Activated CD4-positive, CD25-positive, alpha-beta regulatory T cell treated with anti-CD3 and anti-CD28 coated beads, Interleukin-2, amount 50 U/mL, for 72 hours (primary cell): ENCODE measurements around the gene SEMA7A.
A peak's percentile ranks its signal among the peaks of the same experiment; 100 is the strongest.

ENCODE experiments used
- DNase-seq: peaks from one replicate; pipeline ENCODE4 v3.0.0; 2021

Gene SEMA7A

GRCh38 chr15:74451861-74452835, 18.4 kb upstream of the SEMA7A start:
- no peak for DNase-seq

DNA sequence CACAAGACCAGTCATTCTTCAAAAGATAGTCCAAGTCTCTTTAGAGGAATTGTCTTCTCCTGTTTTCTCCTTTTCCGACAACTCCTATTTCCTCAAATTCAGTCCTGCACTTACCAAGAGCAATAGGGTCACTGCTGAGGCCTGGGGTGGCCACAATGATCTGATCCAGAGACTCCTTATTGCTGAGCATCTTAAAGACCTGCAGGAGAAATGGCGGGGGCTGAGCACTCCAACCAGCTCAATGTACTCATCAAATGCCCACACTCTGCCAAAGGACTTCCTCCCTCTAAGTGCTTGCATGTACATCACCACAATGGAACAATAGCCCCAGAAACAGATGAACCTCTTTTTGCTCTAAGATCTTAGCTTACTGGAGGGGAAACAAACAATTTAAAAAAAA, 17.6 kb upstream of the SEMA7A start:
- DNase-seq, result no peak

- no peak for DNase-seq
Observed at GRCh38 chr15:74449643-74450205, 16.0 kb upstream of the SEMA7A start.

- no peak for DNase-seq
Observed at GRCh38 chr15:74449095-74449494, 15.3 kb upstream of the SEMA7A start.

DNA sequence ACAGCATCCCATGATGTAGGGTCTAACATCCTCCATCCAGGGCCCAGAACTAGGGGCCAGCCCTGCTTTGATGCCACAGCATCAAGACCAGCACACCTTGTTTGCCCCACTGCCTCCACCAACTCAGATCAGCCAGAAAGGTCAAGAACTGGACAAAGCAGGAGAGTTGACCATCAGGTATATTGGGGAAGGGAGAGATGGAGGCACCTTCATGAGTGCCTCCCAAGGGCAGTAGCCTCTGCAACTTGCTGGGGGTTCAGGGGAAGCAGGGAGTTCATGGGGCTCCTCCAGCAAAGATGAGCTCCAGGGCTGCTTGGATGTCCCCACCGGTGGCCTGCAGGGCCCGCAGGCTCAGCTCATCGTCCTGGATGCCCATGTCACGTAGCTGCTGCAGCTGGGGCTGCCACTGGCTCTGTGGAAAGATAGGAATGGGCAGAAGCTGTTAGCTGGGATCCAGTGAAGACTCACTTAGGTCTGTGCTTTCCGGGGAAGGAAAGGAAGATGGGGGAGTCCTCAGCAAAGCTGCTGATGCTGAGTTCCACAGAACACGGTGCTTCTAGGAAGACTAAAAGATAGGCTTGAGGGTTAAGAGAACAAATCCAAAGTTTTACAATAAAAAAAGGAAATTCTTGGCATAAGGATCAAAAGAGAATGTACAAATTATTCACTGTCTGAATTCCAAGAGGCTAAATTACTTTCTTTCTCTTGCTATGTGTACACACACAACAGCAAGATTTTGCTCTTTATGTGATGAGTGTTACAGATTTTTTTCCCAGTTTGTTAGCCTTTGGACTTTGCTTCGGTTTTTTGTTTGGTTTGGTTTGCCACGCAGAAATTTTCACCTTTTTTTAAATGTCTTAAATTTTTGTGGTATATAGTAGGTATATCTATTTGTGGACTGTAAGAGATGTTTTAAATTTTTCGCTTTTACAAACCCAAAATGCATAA, 12.3 kb upstream of the SEMA7A start:
- no peak for DNase-seq

- DNase-seq, result no peak
Observed at GRCh38 chr15:74444106-74445062, 10.6 kb upstream of the SEMA7A start.

GRCh38 chr15:74443100-74443909, 9.5 kb upstream of the SEMA7A start:
- DNase-seq, result no peak

GRCh38 chr15:74442604-74443003, 8.8 kb upstream of the SEMA7A start:
- DNase-seq, result no peak

DNA sequence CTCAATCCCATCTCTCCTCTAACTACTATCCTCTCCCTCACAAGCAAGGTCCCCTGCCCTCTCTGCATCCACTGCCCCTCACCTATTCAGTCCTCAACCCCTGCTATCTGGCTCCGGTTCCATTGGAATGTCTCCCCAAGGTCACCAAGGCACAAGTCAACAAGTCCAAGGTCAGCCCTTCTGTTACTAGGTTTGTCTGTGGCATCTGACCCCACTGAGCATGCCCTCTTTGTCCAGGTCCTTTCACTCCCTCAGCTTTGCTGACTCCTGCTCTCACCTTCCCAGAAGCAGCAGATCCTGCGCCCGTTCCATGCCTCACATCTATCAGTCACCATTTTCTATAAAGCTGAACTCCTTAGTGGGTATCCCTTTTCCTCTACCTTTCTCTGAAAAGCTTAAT, 8.3 kb upstream of the SEMA7A start:
- no peak for DNase-seq

DNA sequence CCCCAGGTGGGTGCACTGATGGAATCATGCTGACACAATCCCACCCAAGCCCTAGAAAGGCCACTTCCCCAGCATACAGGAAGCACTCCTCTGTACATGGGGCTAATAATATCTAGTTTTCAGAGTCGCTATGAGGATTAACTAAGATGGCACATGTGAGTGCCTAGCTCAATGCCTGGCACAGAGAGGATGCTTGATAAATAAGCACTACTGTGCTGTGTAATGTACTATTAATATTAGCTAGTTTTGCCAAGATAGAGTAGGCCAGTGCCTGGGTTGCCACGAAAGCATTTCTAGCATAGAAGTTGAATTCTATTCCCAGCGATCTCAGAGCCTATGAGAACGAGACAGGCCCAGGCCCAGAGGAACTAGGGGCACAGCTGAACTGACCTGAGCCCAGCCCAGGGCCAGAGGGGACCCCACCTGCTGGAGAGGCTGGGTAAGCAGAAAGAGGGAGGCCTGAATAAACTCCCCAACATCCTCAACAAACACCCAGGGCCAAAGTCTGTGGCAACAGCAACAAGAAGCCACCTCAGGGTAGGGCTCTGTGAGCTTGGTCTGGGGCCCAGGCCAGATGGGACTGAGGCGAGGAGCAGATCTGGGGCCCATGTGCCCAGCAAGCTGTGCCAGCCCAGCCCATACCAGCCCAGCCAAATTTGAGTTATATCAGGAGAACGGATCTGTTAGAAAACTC, 7.6 kb upstream of the SEMA7A start:
- no peak for DNase-seq

GRCh38 chr15:74438721-74439316, 5.1 kb upstream of the SEMA7A start:
- peak; percentile 74 for DNase-seq

DNA sequence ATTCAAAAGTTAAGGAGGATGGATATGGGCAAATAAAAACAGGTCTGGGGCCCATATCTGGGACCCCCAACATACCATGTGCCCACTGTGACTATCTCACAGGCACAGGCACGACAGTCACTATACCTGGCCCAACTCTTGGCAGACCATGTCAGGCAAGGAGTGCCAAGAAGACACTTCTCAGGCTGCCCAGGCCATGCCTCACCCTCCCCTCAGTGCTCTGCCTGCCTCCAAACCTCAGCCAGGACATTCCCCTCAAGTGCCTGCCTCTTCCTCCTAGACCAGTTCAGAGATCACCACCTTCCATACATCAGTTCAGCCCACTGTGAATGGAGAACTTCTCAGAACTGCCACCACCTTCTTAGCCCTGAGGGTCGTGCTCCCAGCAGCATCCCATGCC, 4.4 kb upstream of the SEMA7A start:
- no peak for DNase-seq

- DNase-seq, result no peak
Observed at GRCh38 chr15:74434263-74435136, 742 bp upstream of the SEMA7A start.

- no peak for DNase-seq
Observed at GRCh38 chr15:74432968-74433591, 678 bp downstream of the SEMA7A start.

DNA sequence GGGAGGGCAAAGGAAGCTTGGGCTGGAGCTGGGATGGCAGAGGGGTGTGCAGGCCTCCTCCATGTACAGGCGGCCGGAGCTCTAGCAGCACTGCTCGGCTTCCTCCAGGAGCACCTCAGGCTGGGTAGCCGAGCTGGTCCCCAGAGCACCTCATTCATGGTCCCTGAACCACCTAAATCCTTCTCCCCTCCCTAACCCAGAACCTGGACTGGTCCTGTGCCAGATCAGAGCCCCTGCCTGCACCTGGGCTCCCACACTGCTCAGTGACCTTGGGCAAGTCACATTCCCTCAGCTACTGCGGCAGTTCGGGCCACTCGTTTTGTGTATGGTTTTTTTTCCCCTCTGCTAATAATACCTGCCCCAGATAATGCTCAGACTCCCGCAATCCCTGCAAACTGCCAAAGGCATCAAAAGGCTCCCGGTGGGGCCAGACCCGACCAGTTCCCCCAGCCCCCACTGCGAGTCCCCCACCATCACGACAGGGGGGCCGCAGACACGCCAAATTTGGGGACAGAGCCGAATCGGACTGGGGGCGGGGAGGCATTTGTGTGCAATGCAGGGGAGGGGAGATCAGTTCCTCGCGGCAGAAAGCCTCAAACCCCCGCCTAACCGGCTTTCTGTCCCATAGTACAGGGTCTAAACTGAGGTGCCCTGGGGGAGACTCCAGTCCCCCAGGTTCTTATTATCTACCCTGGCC, 1.3 kb downstream of the SEMA7A start:
- DNase-seq, result no peak

GRCh38 chr15:74431645-74432044, 2.1 kb downstream of the SEMA7A start:
- DNase-seq, result no peak

GRCh38 chr15:74431116-74431515, 2.6 kb downstream of the SEMA7A start:
- no peak for DNase-seq

- DNase-seq, result no peak
Observed at GRCh38 chr15:74430510-74430951, 3.2 kb downstream of the SEMA7A start.
